Transverse colon (tissue), 4 donors: Measurements from ENCODE around the gene PTPN7. TPM values are rescaled to one million over a fixed set of nuclear protein-coding genes. Genes with fewer than 3 reads are reported as not detected.

Source experiments
- DNase-seq: peaks from one replicate; pipeline ENCODE4 v3.0.0-alpha.2; 2019
- H3K27ac ChIP-seq, 4 donors: fragments of 200-600 bp; sonication (generic); 2 replicates each; pipeline ENCODE4 v1.5.1; 2016 to 2018; ENCODE audit warnings: inconsistent platforms in 4 of 4
- H3K27me3 ChIP-seq: fragments of 200-600 bp; sonication (generic); 2 replicates; pipeline ENCODE4 v1.5.1; 2017; ENCODE audit warnings: inconsistent platforms
- H3K36me3 ChIP-seq, 4 donors: fragments of 200-600 bp; sonication (generic); 2 replicates each; pipeline ENCODE4 v1.5.1; 2017 to 2019; ENCODE audit warnings: inconsistent platforms in 4 of 4
- H3K4me1 ChIP-seq, 4 donors: fragments of 200-600 bp; sonication (generic); 2 replicates each; pipeline ENCODE4 v1.5.1; 2017 to 2020; ENCODE audit warnings: inconsistent platforms in 4 of 4
- H3K4me3 ChIP-seq, 4 donors: fragments of 200-600 bp; sonication (generic); 1 replicate in 1 of 4; 2 replicates in 3 of 4; pipeline versions ENCODE4 v1.5.1 to v1.6.1; 2017 to 2019; ENCODE audit warnings: inconsistent platforms in 4 of 4
- H3K9me3 ChIP-seq, 2 donors: fragments of 200-600 bp; sonication (generic); 2 replicates each; pipeline ENCODE4 v1.5.1; 2017 to 2019; ENCODE audit warnings: inconsistent platforms in 2 of 2
- EP300 ChIP-seq: sonication (generic); formaldehyde crosslinking; IDR thresholded peaks from one replicate; pipeline ENCODE4 v1.6.1; 2017; ENCODE audit warnings: antibody characterized with exemption, low read depth
- POLR2A ChIP-seq: fragments of 450-650 bp; IDR thresholded peaks from one replicate; pipeline ENCODE4 v1.6.1; 2016; ENCODE audit warnings: antibody characterized with exemption, mild to moderate bottlenecking, moderate library complexity
- POLR2AphosphoS5 ChIP-seq, 3 donors: sonication (generic); formaldehyde crosslinking; IDR thresholded peaks; one replicate each; pipeline ENCODE4 v1.6.1; 2016; ENCODE audit warnings: antibody characterized with exemption in 3 of 3
- WGBS, 2 donors: methylation state at CpG; one replicate each; pipeline ENCODE4 v1.1.5; 2018; ENCODE audit warnings: low coverage in 1 of 2; 5-methylcytosine and 5-hydroxymethylcytosine counted together
- in situ Hi-C, 4 donors: fragments of 200-750 bp; cut with MboI; loops; one replicate each; pipeline versions ENCODE4 v1.15.0 to v1.15.1; 2017; ENCODE audit warnings: low sequenced_read_pairs in 3 of 4, low pct_ligation_motif_present in 1 of 4, low pct_unique_long_range_greater_than_20kb in 1 of 4
- intact Hi-C: fragments of 100-400 bp; cut with DNase I; formaldehyde crosslinking; loops from one replicate; pipeline ENCODE4 v1.15.1; 2023; ENCODE audit warnings: low total_unique reads
- total RNA-seq, 4 donors: library from RNA; depleted of rRNA; stranded (reverse); fragments of >200 nt; gene quantifications; one replicate each; pipeline ENCODE4 v1.1.0, GENCODE V29; 2016
- TF ChIP-seq, protein P1 (sequence below), 5 experiments: fragments of 200-600 bp in 3 of 5; fragments of 450-650 bp in 2 of 5; sonication (generic) in 3 of 5; IDR thresholded peaks; 1 replicate in 2 of 5; 2 replicates in 3 of 5; pipeline ENCODE4 v1.5.1; 2016 to 2017; ENCODE audit warnings: antibody characterized with exemption in 5 of 5, inconsistent platforms in 3 of 5, mild to moderate bottlenecking in 2 of 5, moderate library complexity in 1 of 5

The PTPN7 gene
- total RNA-seq, 4 donors from 2014 or later, result 5.2 to 32.5 (median 14.0) TPM; not detected in 1

DNA sequence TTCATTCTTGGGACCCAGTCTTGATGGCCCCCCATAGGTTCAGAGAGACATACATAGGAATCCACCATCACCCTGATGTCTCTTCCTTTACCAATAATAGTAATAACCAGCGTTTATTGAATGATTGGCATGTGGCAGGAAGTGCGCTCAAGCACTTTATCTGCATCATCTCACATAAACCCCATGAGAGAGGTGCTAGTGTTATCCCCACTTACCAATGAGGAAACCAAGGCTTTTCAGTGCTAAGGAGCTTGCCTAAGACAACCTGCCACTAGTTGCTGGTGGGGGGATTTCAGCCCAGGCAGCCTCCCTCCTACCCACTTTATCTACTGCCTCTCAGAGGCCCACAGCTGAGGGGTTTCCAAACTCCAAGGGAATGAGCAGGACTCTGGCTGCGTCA, 40.9 kb upstream of the PTPN7 start:
- H3K27ac ChIP-seq, result no peak overlapping the region
- 76% methylated on average over 3 of the region's 3 CpGs; no CpG with 5 or more reads in 1 of the 2 donors for WGBS, 2 donors
- in situ Hi-C loops, result loop anchor here in 2 of 4 donors (5.0 to 10.0 kb wide), 2 partner anchors 111 to 114 kb away; no protein-coding TSS in a partner anchor
- TF ChIP-seq, protein P1, sequence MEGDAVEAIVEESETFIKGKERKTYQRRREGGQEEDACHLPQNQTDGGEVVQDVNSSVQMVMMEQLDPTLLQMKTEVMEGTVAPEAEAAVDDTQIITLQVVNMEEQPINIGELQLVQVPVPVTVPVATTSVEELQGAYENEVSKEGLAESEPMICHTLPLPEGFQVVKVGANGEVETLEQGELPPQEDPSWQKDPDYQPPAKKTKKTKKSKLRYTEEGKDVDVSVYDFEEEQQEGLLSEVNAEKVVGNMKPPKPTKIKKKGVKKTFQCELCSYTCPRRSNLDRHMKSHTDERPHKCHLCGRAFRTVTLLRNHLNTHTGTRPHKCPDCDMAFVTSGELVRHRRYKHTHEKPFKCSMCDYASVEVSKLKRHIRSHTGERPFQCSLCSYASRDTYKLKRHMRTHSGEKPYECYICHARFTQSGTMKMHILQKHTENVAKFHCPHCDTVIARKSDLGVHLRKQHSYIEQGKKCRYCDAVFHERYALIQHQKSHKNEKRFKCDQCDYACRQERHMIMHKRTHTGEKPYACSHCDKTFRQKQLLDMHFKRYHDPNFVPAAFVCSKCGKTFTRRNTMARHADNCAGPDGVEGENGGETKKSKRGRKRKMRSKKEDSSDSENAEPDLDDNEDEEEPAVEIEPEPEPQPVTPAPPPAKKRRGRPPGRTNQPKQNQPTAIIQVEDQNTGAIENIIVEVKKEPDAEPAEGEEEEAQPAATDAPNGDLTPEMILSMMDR (IDR thresholded peaks at IDR 0.05), result no peak
- TF ChIP-seq EP300 (no peak), POLR2AphosphoS5 (IDR thresholded peaks at IDR 0.05) (no peak), POLR2A (no peak)
- H3K36me3 ChIP-seq, result no peaks in the 10 kb centered on the region
- DNase-seq, result no peak
- intact Hi-C loops, result no loop called here
- H3K9me3 ChIP-seq, result no peaks in the 10 kb centered on the region
- no peak overlapping the region for H3K4me3 ChIP-seq
- no peaks in the 10 kb centered on the region for H3K27me3 ChIP-seq
- H3K4me1 ChIP-seq, result peaks cover 0 to 23% (median 13%) of the 10 kb centered on the region in 4 donors

DNA sequence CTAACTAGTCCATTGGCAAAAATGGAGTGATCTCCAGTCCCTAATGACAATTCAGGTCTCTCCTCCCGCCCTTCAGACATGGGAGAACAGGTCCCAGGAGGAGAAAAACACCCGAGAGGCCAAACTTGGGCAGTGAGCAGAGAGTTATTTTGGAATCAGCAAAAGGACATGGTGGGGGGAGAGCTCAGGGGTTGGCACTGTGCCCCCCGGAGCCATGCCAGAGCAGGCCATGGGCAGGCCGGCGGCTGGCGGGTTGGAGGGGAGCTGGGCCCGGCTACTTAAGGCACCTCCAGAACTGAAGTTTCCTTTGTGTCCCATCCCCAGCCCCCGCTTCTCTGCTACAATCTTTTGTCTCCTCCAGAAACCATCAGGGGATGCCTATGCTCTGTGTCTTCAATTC, 40.3 kb upstream of the PTPN7 start:
- no peak for DNase-seq
- no peak overlapping the region for H3K27ac ChIP-seq
- no peaks in the 10 kb centered on the region for H3K27me3 ChIP-seq
- H3K4me1 ChIP-seq, result peaks cover 0 to 23% (median 13%) of the 10 kb centered on the region in 4 donors
- H3K4me3 ChIP-seq, result no peak overlapping the region
- TF ChIP-seq EP300, result no peak
- TF ChIP-seq POLR2A, result no peak
- TF ChIP-seq, protein P1 (IDR thresholded peaks at IDR 0.05), result no peak
- WGBS, 2 donors, result 86% methylated on average over 8 of the region's 8 CpGs; no CpG with 5 or more reads in 1 of the 2 donors
- intact Hi-C loops (no loop called here), in situ Hi-C loops (loop anchor here in 2 of 4 donors (5.0 to 10.0 kb wide), 2 partner anchors 112 to 114 kb away; no protein-coding TSS in a partner anchor)
- no peaks in the 10 kb centered on the region for H3K36me3 ChIP-seq
- no peaks in the 10 kb centered on the region for H3K9me3 ChIP-seq

DNA sequence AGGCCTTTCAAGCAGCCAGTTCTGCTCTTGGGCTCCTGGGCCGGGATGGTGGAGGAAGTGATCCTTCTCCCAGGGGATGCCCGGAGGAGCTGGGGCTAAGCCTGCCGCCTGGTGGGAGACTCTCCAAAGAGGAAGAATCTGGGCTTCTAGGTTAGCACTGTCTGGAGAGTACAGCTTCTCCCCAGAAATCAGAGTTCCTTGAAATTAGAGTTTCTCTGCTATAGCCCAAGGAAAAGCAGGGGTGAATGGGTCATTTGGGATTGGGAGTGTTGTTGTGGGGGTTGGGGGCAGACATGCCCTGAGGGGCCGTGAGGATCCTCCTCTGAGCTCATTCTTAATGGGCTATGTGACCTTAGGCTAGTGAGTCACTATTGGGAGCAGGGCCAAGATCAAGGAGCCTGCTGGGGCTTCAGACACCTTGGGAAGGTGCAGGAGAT, 39.7 kb upstream of the PTPN7 start:
- intact Hi-C loops, result no loop called here
- Histone ChIP-seq H3K4me1 (peaks cover 0 to 23% (median 13%) of the 10 kb centered on the region in 4 donors), H3K27me3 (peaks cover 4% of the 10 kb centered on the region), H3K36me3 (no peaks in the 10 kb centered on the region), H3K4me3 (no peak overlapping the region), H3K27ac (peak overlapping the region in 3 of 4 donors; percentile 46 to 76 (median 46)), H3K9me3 (no peaks in the 10 kb centered on the region)
- in situ Hi-C loops, result loop anchor here in 2 of 4 donors (5.0 to 10.0 kb wide), 2 partner anchors 112 to 115 kb away; no protein-coding TSS in a partner anchor
- WGBS, 2 donors, result 50 to 56% methylated on average over 4 of the region's 4 CpGs
- TF ChIP-seq, protein P1 (IDR thresholded peaks at IDR 0.05), result peak in 1 of 5 experiments; percentile 10
- TF ChIP-seq POLR2AphosphoS5 (IDR thresholded peaks at IDR 0.05), result no peak
- TF ChIP-seq POLR2A, result no peak
- DNase-seq, result peak; percentile 57

DNA sequence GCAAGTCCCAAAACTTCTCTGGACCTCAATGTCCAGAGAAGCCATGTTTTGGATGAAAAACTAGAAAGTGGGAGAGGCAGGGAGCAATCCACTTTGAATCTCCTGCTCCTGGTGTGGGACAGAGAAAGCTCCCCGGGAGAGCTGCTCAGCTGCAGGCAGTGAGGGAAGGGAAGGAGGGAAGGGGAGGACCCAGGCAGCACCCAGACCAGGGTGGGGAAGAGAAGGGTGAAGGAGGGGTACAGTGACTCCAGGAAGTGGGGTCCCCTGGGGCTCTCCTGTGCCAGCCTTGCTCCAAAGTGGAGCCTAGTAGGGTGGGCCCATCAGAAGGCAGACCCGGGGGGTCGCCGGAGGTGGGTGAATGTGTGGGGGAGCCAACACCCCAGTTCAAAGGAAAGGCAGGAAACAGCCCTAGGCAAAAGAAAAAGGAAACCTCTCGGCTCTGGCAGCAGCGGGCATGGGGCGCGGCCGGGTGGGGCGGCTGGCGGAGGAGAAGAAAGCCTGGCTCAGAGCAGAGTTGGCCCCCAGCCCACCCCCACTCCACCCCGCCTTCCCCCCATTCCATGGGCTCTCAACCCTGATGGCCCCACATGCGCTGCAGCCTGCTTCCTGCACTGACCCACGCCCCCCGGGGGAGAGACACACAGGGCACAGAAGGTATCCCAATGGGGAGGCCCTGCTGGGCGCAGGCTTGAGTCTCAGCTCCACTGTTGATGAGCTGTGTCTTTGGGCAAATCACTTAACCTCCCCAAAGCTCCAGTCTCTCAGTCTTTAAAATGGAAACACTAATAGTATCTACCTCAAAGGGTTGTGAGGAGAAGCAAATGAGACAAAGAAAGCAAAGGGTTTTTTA, 38.9 kb upstream of the PTPN7 start:
- DNase-seq, result peak; percentile 78
- 36% methylated on average over 16 of the region's 16 CpGs; no CpG with 5 or more reads in 1 of the 2 donors for WGBS, 2 donors
- in situ Hi-C loops, result loop anchor here (10.0 to 25.0 kb wide), 3 partner anchors 113 to 516 kb away; partner anchors contain the start of gene SYT2 (in 4 of the 4)
- Histone ChIP-seq H3K27ac (peak overlapping the region; percentile 15 to 76 (median 46)), H3K36me3 (no peaks in the 10 kb centered on the region), H3K4me3 (no peak overlapping the region), H3K4me1 (peaks cover 0 to 23% (median 13%) of the 10 kb centered on the region in 4 donors), H3K27me3 (peaks cover 12% of the 10 kb centered on the region), H3K9me3 (no peaks in the 10 kb centered on the region)
- intact Hi-C loops, result no loop called here
- TF ChIP-seq POLR2AphosphoS5 (IDR thresholded peaks at IDR 0.05), result no peak
- TF ChIP-seq, protein P1 (IDR thresholded peaks at IDR 0.05), result no peak
- no peak for TF ChIP-seq POLR2A
- no peak for TF ChIP-seq EP300
